ENCODE data around the gene NRF1.
"Not testable (repeated sequence)": the region's sequence is repeated elsewhere in the genome, so short reads cannot be mapped to it uniquely, and the experiment has no call there.

Gene NRF1

DNA sequence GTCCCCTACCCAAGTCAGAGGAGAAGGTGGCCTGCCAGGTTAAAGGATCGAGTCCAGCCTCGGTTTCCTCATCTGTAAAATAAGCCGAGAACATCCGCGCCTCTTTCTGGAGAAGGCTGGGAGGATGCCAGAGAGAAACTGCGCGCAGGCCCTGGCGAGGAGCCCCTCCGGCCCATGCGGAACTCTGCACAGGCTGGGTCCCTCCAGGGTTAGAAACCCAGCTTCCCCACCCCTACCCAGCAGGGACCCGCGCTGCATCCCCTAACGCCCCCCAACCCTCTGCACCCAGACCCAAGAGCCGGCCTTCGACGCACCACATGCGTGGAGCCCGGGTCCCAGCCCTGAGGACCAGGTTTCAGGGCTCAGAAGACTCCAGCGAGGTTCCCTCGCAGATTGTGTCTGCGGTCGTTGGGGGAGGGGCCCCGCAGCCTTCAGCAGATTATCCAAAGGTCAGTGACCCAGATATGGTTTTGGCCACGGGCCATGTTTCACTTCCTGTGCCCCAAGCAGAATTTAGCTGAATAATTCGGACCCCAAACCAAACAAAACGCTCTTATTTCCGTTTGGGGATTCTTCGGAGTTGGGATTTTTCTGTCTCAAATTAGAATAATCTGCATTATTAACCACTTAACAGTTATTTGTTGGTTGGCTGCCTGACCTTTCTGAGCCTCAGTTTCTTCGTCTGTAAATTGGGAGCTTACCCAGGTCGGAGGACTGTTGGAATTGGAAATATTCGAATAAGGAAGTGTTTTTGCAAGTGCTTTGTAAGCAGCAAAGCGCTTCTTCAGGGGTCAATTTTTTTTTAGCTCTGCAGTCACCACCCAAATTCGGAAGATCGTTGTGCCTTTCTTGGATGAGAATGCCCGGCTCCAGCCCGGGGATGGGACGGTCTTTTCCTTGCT, 173.5 kb downstream of the NRF1 start:
- DNase-seq, result peak; percentile 58

- DNase-seq, result no peak
Observed at GRCh38 chr7:129785685-129786514, 174.4 kb downstream of the NRF1 start.

DNA sequence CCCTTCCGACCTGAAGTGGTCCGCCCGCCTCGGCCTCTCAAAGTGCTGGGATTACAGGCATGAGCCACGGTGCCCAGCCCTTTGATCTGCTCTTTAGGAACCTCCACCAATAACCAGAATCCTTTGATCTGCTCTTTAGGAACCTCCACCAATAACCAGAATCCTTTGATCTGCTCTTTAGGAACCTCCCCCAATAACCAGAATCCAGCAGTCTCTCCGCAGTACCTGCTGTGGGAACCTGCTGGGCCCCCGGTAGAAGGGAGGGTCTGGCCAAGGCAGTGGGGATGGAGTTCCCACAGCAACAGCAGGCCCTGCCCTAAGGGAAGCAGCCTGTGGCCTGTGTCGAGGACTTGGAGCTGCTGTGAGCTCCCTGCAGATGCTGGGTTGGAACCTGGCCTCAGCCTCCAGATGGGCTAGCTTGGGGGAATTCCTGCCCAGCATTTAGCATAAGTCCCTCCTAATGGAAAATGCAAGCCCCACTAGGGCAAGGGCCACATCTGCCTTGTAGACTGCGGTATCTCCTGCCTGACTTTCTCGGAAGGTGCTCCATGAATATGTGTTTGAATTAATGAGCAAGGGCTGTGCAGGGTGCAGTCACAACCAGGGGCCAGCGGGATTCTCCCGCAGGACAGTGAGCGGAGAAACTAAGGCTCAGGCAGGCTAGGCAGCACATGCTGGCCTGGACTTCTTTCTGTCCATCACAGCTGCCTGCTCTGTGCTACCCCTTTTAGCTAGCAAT, 175.5 kb downstream of the NRF1 start:
- DNase-seq, result no peak

DNA sequence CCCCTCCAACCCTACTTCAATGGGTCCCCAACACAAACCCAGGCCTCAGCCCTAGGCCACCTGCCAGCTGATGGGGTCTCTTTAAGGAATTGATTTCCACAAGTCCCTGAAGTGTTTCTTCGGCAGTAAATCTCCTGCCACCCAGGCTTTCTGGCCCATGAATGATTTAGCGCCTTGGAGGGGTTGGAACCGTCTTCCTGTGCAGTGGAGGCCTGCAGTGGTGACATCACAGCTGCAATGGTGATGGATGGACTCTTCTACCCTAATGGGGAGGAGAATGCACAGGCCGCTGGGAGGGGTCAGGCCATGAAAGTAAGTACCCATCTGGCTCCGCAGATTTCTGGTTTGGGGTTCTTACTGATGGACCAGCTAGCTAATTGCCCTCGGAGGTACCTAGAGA, 177.5 kb downstream of the NRF1 start:
- no peak for DNase-seq

DNA sequence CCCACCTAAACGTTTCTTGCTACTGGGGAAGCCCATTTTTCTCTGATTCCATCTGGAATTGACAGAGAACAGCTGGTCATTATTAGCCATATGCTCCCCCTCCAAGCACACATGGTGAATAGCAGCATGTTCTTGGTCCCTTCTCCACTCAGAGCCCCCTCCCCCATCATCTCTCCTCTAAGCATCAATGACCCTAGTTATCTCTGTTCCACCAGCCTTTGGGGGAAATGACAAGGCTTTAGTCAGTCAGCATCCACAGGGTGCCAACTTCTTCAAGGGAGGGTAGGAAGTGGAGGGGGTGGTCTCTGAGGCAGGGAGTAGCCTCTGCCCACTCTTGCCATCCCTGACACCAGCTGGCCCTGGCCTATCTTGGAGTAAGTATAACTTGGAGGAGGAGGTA, 178.1 kb downstream of the NRF1 start:
- DNase-seq, result no peak

- DNase-seq, result no peak
Observed at GRCh38 chr7:129790136-129790535, 178.6 kb downstream of the NRF1 start.

DNA sequence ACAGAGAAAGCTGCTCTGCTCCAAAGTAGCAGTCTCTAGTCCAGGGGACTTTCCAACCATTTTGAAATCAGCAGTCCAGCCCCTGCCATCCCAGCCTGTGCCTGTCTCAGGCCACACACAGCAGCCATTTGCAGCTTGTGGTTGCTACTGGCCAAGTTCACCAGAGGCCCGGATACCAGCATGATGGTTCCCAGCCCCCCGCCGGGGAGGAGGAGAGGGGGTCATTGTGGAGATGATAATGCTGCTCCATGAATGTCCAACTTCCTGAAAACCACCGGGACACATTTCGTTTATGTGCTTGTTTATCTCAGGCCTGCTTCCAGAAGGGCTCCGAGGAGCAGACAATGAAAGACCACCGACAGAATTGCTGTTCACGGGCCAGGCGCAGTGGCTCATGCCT, 181.2 kb downstream of the NRF1 start:
- no peak for DNase-seq

DNA sequence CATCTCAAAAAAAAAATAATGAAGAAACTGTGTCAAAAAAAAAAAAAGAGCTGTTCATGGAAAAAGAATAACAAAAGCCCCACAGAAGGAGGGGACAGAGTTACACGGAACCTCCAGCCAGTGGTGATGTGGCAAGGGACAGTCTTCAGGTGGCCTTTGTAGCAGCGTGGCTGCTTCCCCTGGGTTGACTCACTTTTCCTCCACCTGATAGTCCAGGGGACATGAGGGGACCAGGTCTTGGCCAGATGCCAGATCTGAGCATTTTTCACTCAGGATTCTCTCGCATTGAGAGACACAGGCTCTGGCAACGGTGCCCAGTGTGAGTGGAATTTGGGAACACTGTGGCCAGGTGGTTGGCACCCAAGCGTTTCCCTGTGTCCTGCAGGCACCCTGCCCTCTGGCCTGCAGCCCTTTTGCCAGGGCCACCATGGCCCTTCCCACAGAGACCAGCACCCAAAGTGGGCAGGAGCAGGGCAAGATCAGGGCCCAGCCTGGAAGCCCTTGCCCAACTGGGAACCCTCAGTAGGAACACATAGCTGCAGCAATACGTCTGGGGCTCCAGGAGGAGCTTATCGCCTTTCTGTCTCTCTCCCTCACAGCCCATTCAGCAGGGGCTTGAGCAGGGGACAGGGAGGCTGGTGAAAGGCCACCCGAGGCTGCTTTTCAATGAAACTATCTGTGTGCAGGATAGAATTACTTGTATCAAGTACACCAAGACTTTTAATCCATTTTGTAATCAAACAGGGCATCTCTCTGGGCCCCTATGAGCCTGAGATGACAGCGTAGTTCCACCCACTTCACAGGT, 182.2 kb downstream of the NRF1 start:
- no peak for DNase-seq

DNA sequence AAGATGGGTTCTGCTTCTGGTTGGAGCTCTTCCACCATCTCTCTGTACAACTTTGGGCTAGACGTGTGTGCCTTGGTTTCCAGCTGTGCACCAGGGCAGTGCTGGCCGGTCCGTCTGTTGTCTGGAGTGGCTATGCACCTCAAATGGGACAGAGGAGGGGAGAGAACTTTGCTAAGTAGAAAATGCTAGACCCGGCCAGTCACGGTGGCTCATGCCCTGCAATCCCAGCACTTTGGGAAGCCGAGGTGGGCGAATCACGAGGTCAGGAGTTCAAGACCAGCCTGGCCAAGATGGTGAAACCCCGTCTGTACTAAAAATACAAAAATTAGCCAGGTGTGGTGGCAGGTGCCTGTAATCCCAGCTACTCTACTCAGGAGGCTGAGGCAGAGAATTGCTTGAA, 182.9 kb downstream of the NRF1 start:
- DNase-seq, result not testable (repeated sequence)

GRCh38 chr7:129796186-129796775, 184.8 kb downstream of the NRF1 start:
- DNase-seq, result no peak

DNA sequence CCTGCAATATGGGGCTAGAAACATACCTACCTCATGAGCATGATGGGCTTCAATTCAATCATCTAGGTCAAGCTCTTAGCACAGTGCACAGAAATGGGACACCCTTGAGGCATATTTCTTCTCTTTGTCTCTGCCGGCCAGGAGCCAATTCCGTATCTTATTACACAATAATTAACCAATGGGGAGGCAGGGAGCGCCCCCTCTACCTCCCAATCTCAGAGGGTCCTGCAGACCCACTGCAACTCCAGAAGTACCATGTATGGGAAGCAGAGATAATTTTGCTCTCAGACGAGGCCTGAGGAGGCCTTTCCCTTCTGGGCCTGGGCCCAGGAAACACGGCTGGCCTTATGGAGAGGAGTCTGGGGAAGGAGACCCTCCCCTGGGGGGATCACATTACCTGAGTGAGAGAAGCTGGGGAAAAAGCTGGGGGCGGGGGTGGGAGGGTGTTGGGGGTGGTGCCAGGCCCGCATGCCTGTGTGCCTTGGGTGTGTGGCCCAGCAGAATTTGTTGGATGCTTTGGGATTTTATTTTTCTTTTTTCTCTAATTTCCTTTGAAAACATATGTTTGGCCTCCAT, 185.8 kb downstream of the NRF1 start:
- DNase-seq, result no peak

DNA sequence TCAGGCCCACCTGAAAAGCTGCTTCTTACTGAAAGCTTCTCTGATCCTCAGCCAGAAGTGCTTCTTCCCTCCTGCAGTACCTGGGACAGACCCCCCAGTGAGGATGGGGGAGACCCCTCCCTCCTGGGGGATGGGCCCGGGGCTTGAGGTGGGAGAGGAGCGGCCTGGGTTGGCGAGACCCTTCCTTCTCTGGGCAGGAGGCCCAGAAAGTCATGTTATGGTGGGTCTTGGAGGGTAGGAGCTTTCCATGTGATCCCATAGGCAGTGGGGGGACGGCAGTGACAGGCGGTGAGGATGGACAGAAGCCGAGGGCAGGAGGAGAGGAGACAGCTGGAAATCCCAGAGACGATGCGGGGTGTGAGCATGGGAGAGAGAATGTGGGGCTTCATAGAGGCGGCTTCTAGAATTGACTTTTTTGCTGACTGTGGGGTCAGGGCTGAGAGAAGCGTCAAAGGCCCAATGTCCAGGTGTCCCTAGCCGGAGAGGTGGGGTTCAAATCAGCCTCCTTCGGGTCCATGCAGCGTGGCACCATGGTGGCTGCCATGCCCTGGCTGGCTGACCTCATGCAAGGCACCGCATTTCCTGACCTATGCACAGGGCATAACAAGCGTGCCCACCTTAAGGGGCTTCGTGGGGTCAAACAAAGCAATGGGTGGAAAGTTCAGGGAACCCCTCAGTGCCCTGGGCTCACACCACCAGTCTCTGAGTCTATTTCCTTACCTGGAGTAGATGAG, 187.3 kb downstream of the NRF1 start:
- no peak for DNase-seq

GRCh38 chr7:129799350-129799955, 187.9 kb downstream of the NRF1 start:
- no peak for DNase-seq

DNA sequence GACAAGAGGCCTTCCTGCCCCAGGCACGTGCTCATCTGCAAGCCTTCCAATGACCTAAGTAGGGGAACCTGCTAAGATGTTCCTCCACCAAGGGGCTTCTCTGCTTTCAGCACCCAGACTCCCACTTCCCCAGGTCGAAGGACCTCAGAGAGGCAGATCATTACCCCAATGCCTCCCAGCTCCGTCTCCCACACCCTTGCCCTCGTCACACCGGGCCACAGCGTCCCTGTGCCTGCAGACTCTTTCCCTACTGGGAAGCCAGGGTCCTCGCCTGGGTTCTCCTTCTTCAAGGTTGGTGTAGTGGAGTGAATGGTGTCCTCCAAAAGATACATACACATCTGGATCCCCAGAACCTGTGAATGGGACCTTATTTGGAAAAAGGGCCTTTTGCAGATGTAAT, 189.4 kb downstream of the NRF1 start:
- DNase-seq, result no peak

GRCh38 chr7:129801882-129802281, 190.4 kb downstream of the NRF1 start:
- DNase-seq, result no peak

GRCh38 chr7:129803546-129804081, 192.1 kb downstream of the NRF1 start:
- DNase-seq, result no peak

DNA sequence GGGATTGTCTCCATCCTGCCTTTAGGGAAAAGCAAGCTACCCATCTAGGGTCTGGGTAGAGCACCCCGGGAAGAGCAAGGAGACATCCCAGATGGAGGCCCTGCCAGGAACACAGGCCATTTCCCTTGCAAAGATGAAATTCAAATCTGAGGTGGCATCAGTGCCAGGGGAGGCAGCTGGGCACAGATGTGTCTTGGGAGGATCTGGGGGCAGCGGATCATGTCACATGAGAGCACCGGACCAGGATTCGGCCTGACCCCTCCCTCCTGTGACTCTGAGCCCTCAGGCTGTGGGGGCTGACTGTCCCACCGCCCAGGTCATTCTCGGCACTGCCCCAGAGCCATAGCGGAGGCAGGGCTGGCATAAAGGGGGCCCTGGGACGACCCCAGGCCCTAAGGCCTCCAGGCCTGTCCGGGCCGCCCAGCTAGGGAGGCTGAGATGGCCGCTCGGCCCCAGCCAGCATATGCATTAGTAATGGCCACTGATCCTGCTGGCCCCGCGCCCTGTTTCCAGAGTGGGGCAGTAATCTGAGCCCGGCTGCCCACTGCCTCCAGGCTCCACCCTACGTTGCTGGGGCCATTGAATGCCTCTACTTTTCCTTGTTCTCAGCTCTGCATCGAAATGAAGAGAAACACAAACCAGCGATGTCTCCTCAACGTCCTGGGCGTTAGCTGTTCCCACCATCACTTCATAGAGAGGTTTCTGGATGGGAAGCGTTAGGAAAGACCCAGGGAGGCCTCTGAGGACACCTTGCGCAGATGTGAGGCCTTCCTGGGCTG, 192.8 kb downstream of the NRF1 start:
- DNase-seq, result no peak

- DNase-seq, result no peak
Observed at GRCh38 chr7:129804890-129805719, 193.6 kb downstream of the NRF1 start.

Measured in hematopoietic multipotent progenitor cell treated with erythropoietin and hydrocortisone succinate and interleukin-3 and kit ligand, for 6 days (in vitro differentiated cells).